ENCODE measurements around the gene CCDC149.

CCDC149 gene

GRCh38 chr4:24896056-24896455 is 16.8 kb downstream of the CCDC149 start:
- DNase-seq = no peak
- TF ChIP-seq GATA1 (IDR thresholded peaks at IDR 0.05; ENCODE audit: low read depth, low read length) (no peak), POLR2A (IDR thresholded peaks at IDR 0.05; ENCODE audit: low read length) (no peak)

- DNase-seq = no peak
- TF ChIP-seq GATA1 (IDR thresholded peaks at IDR 0.05; ENCODE audit: low read depth, low read length) (no peak), POLR2A (IDR thresholded peaks at IDR 0.05; ENCODE audit: low read length) (no peak)
Measured at GRCh38 chr4:24895461-24895860, 17.4 kb downstream of the CCDC149 start.

- no peak for TF ChIP-seq GATA1 (IDR thresholded peaks at IDR 0.05; ENCODE audit: low read depth, low read length)
- no peak for TF ChIP-seq POLR2A (IDR thresholded peaks at IDR 0.05; ENCODE audit: low read length)
- DNase-seq = no peak
Measured at GRCh38 chr4:24894846-24895245, 18.0 kb downstream of the CCDC149 start.

GRCh38 chr4:24894243-24894642 is 18.6 kb downstream of the CCDC149 start:
- DNase-seq = no peak
- no peak for TF ChIP-seq GATA1 (IDR thresholded peaks at IDR 0.05; ENCODE audit: low read depth, low read length)

- no peak for DNase-seq
- no peak for TF ChIP-seq GATA1 (IDR thresholded peaks at IDR 0.05; ENCODE audit: low read depth, low read length)
Measured at GRCh38 chr4:24892778-24893177, 20.1 kb downstream of the CCDC149 start.

GRCh38 chr4:24892278-24892677 is 20.6 kb downstream of the CCDC149 start:
- TF ChIP-seq POLR2A (IDR thresholded peaks at IDR 0.05; ENCODE audit: low read length) = no peak
- TF ChIP-seq GATA1 (IDR thresholded peaks at IDR 0.05; ENCODE audit: low read depth, low read length) = no peak
- no peak for DNase-seq

- TF ChIP-seq POLR2A (IDR thresholded peaks at IDR 0.05; ENCODE audit: low read length) = no peak
- no peak for TF ChIP-seq GATA1 (IDR thresholded peaks at IDR 0.05; ENCODE audit: low read depth, low read length)
- DNase-seq = no peak
Measured at GRCh38 chr4:24890561-24891126, 22.2 kb downstream of the CCDC149 start.

GRCh38 chr4:24889991-24890390 is 22.9 kb downstream of the CCDC149 start:
- no peak for TF ChIP-seq GATA1 (IDR thresholded peaks at IDR 0.05; ENCODE audit: low read depth, low read length)
- no peak for TF ChIP-seq POLR2A (IDR thresholded peaks at IDR 0.05; ENCODE audit: low read length)

GRCh38 chr4:24888475-24889344 is 24.1 kb downstream of the CCDC149 start:
- DNase-seq = peak; percentile 2 to 29
- no peak for TF ChIP-seq POLR2A (IDR thresholded peaks at IDR 0.05; ENCODE audit: low read length)
- TF ChIP-seq GATA1 (IDR thresholded peaks at IDR 0.05; ENCODE audit: low read depth, low read length) = no peak

More at GRCh38 chr4:24889991-24890390, 22.9 kb downstream of the CCDC149 start:
- no peak for DNase-seq

GRCh38 chr4:24887881-24888430 is 24.9 kb downstream of the CCDC149 start:
- TF ChIP-seq POLR2A (IDR thresholded peaks at IDR 0.05; ENCODE audit: low read length) = no peak
- no peak for TF ChIP-seq GATA1 (IDR thresholded peaks at IDR 0.05; ENCODE audit: low read depth, low read length)
- DNase-seq = no peak

- TF ChIP-seq GATA1 (IDR thresholded peaks at IDR 0.05; ENCODE audit: low read depth, low read length) = no peak
- TF ChIP-seq POLR2A (IDR thresholded peaks at IDR 0.05; ENCODE audit: low read length) = no peak
- DNase-seq = no peak
Measured at GRCh38 chr4:24886596-24886995, 26.2 kb downstream of the CCDC149 start.

GRCh38 chr4:24885342-24885741 is 27.5 kb downstream of the CCDC149 start:
- DNase-seq = no peak

GRCh38 chr4:24884902-24885301 is 27.9 kb downstream of the CCDC149 start:
- DNase-seq = no peak
- TF ChIP-seq POLR2A (IDR thresholded peaks at IDR 0.05; ENCODE audit: low read length) (no peak), GATA1 (IDR thresholded peaks at IDR 0.05; ENCODE audit: low read depth, low read length) (no peak)

More at GRCh38 chr4:24885342-24885741, 27.5 kb downstream of the CCDC149 start:
- TF ChIP-seq POLR2A (IDR thresholded peaks at IDR 0.05; ENCODE audit: low read length) (no peak), GATA1 (IDR thresholded peaks at IDR 0.05; ENCODE audit: low read depth, low read length) (no peak)

GRCh38 chr4:24881508-24882196 is 31.2 kb downstream of the CCDC149 start:
- TF ChIP-seq GATA1 (IDR thresholded peaks at IDR 0.05; ENCODE audit: low read depth, low read length) = no peak
- TF ChIP-seq POLR2A (IDR thresholded peaks at IDR 0.05; ENCODE audit: low read length) = no peak
- DNase-seq = no peak
